Liver (tissue), 9 donors: ENCODE results near the gene TBC1D1. TPM values are rescaled to one million over a fixed set of nuclear protein-coding genes. Genes with fewer than 3 reads are reported as not detected.
A peak's percentile ranks its signal among the peaks of the same experiment; 100 is the strongest.

Experiments
- DNase-seq: peaks from one replicate; pipeline ENCODE4 v3.0.0-alpha.2; 2017; ENCODE audit warnings: low spot score
- H3K27ac ChIP-seq, 2 donors: one replicate each; pipeline ENCODE4 v1.7.0; 2013; ENCODE audit warnings: inconsistent platforms in 2 of 2, low read length in 2 of 2, control low read depth in 1 of 2, low read depth in 1 of 2, mild to moderate bottlenecking in 1 of 2
- H3K27me3 ChIP-seq, 4 donors: one replicate each; pipeline versions ENCODE4 v1.6.1 to v1.7.0; 2013; ENCODE audit warnings: low read length in 3 of 4, inconsistent platforms in 1 of 4, mild to moderate bottlenecking in 1 of 4, moderate library complexity in 1 of 4; ENCODE audit not compliant: control insufficient read depth in 4 of 4, insufficient read depth in 4 of 4
- H3K36me3 ChIP-seq, 4 donors: one replicate each; pipeline versions ENCODE4 v1.6.1 to v1.7.0; 2013; ENCODE audit warnings: low read length in 3 of 4, mild to moderate bottlenecking in 3 of 4, low read depth in 1 of 4, moderate library complexity in 1 of 4; ENCODE audit not compliant: control insufficient read depth in 4 of 4, insufficient read depth in 3 of 4
- H3K4me1 ChIP-seq, 4 donors: one replicate each; pipeline versions ENCODE4 v1.6.1 to v1.7.0; 2013; ENCODE audit warnings: low read length in 3 of 4, mild to moderate bottlenecking in 3 of 4, moderate library complexity in 1 of 4; ENCODE audit not compliant: control insufficient read depth in 4 of 4, insufficient read depth in 4 of 4
- H3K4me3 ChIP-seq, 3 donors: one replicate each; pipeline versions ENCODE4 v1.6.1 to v1.7.0; 2013; ENCODE audit warnings: low read length in 3 of 3, control low read depth in 1 of 3, low read depth in 1 of 3, mild to moderate bottlenecking in 1 of 3
- H3K9ac ChIP-seq, 2 donors: one replicate each; pipeline ENCODE4 v1.7.0; 2013; ENCODE audit warnings: low read length in 2 of 2, mild to moderate bottlenecking in 2 of 2, moderate library complexity in 2 of 2, control low read depth in 1 of 2, low read depth in 1 of 2
- H3K9me3 ChIP-seq, 4 donors: one replicate each; pipeline versions ENCODE4 v1.6.1 to v1.7.0; 2013; ENCODE audit warnings: low read length in 3 of 4; ENCODE audit not compliant: control insufficient read depth in 4 of 4
- EGR1 ChIP-seq, 2 donors: IDR thresholded peaks; 2 replicates each; pipeline ENCODE4 v1.6.1; 2016 to 2018; ENCODE audit warnings: antibody characterized with exemption in 2 of 2, low read depth in 2 of 2
- FOXA1 ChIP-seq: IDR thresholded peaks from 2 replicates; pipeline ENCODE4 v1.6.1; 2016; ENCODE audit warnings: antibody characterized with exemption
- FOXA2 ChIP-seq: IDR thresholded peaks from 2 replicates; pipeline ENCODE4 v1.6.1; 2016; ENCODE audit warnings: antibody characterized with exemption
- GABPA ChIP-seq, 2 donors: IDR thresholded peaks in 1 of 2; conservative IDR thresholded peaks in 1 of 2; 2 replicates each; pipeline ENCODE4 v1.6.1; 2016; ENCODE audit warnings: antibody characterized with exemption in 2 of 2, mild to moderate bottlenecking in 1 of 2, moderate library complexity in 1 of 2
- HNF4A ChIP-seq, 2 donors: conservative IDR thresholded peaks; 2 replicates each; pipeline ENCODE4 v1.6.1; 2016; ENCODE audit warnings: antibody characterized with exemption in 2 of 2, mild to moderate bottlenecking in 2 of 2
- HNF4G ChIP-seq: IDR thresholded peaks from 2 replicates; pipeline ENCODE4 v1.6.1; 2016; ENCODE audit warnings: antibody characterized with exemption
- JUND ChIP-seq, 2 donors: IDR thresholded peaks; 2 replicates each; pipeline ENCODE4 v1.6.1; 2016; ENCODE audit warnings: antibody characterized with exemption in 2 of 2
- NR2F2 ChIP-seq: IDR thresholded peaks from 2 replicates; pipeline ENCODE4 v1.6.1; 2016; ENCODE audit warnings: antibody characterized with exemption
- RAD21 ChIP-seq, 2 donors: IDR thresholded peaks; 2 replicates each; pipeline ENCODE4 v1.6.1; 2016; ENCODE audit warnings: antibody characterized with exemption in 2 of 2, mild to moderate bottlenecking in 2 of 2
- RXRA ChIP-seq, 2 donors: IDR thresholded peaks; 2 replicates each; pipeline ENCODE4 v1.6.1; 2017 to 2018; ENCODE audit warnings: antibody characterized with exemption in 2 of 2, mild to moderate bottlenecking in 1 of 2
- SP1 ChIP-seq: IDR thresholded peaks from 2 replicates; pipeline ENCODE4 v1.6.1; 2018; ENCODE audit warnings: antibody characterized with exemption, mild to moderate bottlenecking
- TAF1 ChIP-seq: conservative IDR thresholded peaks from 2 replicates; pipeline ENCODE4 v1.6.1; 2016; ENCODE audit warnings: antibody characterized with exemption, mild to moderate bottlenecking
- YY1 ChIP-seq: IDR thresholded peaks from 2 replicates; pipeline ENCODE4 v1.6.1; 2016; ENCODE audit warnings: antibody characterized with exemption, mild to moderate bottlenecking
- WGBS: extraction: QIAGEN DNeasy Blood & Tissue Kit; methylation state at CpG from one replicate; pipeline ENCODE4 v1.1.7; 2013; 5-methylcytosine and 5-hydroxymethylcytosine counted together
- polyA plus RNA-seq, 2 donors: library from polyadenylated mRNA; stranded (reverse) in 1 of 2; unstranded in 1 of 2; fragments of 200-250 nt in 1 of 2; fragments of >200 nt in 1 of 2; fragmentation: Nextera tagmentation in 1 of 2; extraction: Ambion mirVana in 1 of 2; gene quantifications; one replicate each; pipeline versions ENCODE4 v1.2.1 to v1.2.3, GENCODE V29; 2013 to 2015
- total RNA-seq, 2 donors: library from RNA; depleted of rRNA; stranded (reverse); fragments of >200 nt; gene quantifications; one replicate each; pipeline ENCODE4 v1.2.3, GENCODE V29; 2014
- TF ChIP-seq, protein P1 (sequence below): IDR thresholded peaks from 2 replicates; pipeline ENCODE4 v1.6.1; 2016; ENCODE audit warnings: antibody characterized with exemption
- TF ChIP-seq, protein P2 (sequence below): IDR thresholded peaks from 2 replicates; pipeline ENCODE4 v1.6.1; 2016; ENCODE audit warnings: antibody characterized with exemption
- TF ChIP-seq, protein P3 (sequence below): IDR thresholded peaks from 2 replicates; pipeline ENCODE4 v1.6.1; 2016; ENCODE audit warnings: antibody characterized with exemption
- TF ChIP-seq, protein P4 (sequence below): fragments of 150-350 bp; IDR thresholded peaks from 2 replicates; pipeline ENCODE4 v1.5.1; 2017; ENCODE audit warnings: improper control_type of control experiment, low read depth, low read length; ENCODE audit not compliant: missing input control
- donor health status: healthy.
- donor health status: healthy.
- donor health status: healthy.
- donor health status: healthy.
- donor health status: healthy.

Gene TBC1D1
- total and polyA plus RNA-seq, 4 donors, result 15.6 to 41.4 (median 20.9) TPM

DNA sequence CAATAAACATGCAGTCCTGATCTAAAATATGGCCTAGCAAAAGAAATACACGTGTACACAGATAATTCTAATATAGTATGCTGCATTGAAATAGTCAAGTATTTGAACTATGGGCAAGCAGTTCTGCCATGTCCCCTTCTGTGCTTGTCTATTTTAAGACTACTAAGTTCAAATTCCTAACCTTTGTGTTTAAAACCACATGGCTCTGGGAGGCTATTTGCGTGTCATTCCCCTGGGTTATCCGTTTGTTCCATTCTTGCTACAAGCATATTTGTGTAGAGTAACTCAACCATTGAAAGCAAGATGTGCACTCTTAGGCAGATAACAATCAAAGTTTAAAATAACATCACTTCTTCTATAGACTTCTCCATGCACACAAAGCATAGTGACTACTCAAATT, 25.4 kb upstream of the TBC1D1 start:
- Histone ChIP-seq H3K9me3 (no peaks in the 10 kb centered on the region), H3K4me1 (peaks cover 0 to 9% (median 6%) of the 10 kb centered on the region in 4 donors), H3K27me3 (no peaks in the 10 kb centered on the region), H3K27ac (peak overlapping the region in 1 of 2 donors; percentile 36), H3K36me3 (peaks cover 0 to 3% (median 1%) of the 10 kb centered on the region in 4 donors), H3K9ac (no peak overlapping the region), H3K4me3 (no peak overlapping the region)
- TF ChIP-seq TAF1 (no peak), NR2F2 (peak; percentile 71)
- no peak for DNase-seq
- WGBS, result 87% methylated on average over 3 of the region's 3 CpGs

DNA sequence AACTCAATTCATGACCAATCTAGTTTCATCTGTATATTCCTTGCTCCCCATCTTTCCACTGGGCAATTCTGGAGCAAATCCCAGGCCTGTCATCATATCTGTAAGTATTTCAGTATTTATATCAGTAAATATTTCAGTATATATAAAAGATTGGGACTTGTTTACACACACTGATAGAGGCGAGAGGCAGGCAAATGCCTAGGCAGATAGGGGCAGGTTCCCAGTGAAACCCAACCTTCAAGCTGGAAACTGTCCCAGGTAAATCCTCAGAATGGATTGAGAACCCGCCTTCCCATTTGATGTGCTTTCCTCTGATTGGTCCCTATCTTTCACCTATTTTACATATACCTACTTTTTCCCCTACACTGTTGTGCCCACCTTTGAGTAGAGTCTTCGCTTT, 23.8 kb upstream of the TBC1D1 start:
- WGBS, result 98% methylated on average over 3 of the region's 3 CpGs
- Histone ChIP-seq H3K36me3 (no peaks in the 10 kb centered on the region), H3K27me3 (no peaks in the 10 kb centered on the region), H3K4me1 (peaks cover 0 to 9% (median 6%) of the 10 kb centered on the region in 4 donors), H3K9me3 (no peaks in the 10 kb centered on the region), H3K9ac (no peak overlapping the region), H3K4me3 (no peak overlapping the region), H3K27ac (no peak overlapping the region)
- TF ChIP-seq FOXA1 (no peak), FOXA2 (no peak), SP1 (no peak), EGR1 (IDR thresholded peaks at IDR 0.05; ENCODE audit: low read depth in 2 of 2) (no peak), HNF4G (no peak), NR2F2 (no peak), RXRA (IDR thresholded peaks at IDR 0.05) (no peak), YY1 (no peak), JUND (IDR thresholded peaks at IDR 0.05) (no peak), RAD21 (IDR thresholded peaks at IDR 0.05) (no peak), GABPA (IDR thresholded peaks at IDR 0.05 in 1 of 2, conservative IDR thresholded peaks at IDR 0.05 in 1 of 2) (no peak), TAF1 (no peak)
- TF ChIP-seq, protein P1, sequence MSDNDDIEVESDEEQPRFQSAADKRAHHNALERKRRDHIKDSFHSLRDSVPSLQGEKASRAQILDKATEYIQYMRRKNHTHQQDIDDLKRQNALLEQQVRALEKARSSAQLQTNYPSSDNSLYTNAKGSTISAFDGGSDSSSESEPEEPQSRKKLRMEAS, result no peak
- TF ChIP-seq, protein P2, sequence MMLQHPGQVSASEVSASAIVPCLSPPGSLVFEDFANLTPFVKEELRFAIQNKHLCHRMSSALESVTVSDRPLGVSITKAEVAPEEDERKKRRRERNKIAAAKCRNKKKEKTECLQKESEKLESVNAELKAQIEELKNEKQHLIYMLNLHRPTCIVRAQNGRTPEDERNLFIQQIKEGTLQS, result no peak
- TF ChIP-seq, protein P3, sequence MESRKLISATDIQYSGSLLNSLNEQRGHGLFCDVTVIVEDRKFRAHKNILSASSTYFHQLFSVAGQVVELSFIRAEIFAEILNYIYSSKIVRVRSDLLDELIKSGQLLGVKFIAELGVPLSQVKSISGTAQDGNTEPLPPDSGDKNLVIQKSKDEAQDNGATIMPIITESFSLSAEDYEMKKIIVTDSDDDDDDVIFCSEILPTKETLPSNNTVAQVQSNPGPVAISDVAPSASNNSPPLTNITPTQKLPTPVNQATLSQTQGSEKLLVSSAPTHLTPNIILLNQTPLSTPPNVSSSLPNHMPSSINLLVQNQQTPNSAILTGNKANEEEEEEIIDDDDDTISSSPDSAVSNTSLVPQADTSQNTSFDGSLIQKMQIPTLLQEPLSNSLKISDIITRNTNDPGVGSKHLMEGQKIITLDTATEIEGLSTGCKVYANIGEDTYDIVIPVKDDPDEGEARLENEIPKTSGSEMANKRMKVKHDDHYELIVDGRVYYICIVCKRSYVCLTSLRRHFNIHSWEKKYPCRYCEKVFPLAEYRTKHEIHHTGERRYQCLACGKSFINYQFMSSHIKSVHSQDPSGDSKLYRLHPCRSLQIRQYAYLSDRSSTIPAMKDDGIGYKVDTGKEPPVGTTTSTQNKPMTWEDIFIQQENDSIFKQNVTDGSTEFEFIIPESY, result no peak
- DNase-seq, result no peak

DNA sequence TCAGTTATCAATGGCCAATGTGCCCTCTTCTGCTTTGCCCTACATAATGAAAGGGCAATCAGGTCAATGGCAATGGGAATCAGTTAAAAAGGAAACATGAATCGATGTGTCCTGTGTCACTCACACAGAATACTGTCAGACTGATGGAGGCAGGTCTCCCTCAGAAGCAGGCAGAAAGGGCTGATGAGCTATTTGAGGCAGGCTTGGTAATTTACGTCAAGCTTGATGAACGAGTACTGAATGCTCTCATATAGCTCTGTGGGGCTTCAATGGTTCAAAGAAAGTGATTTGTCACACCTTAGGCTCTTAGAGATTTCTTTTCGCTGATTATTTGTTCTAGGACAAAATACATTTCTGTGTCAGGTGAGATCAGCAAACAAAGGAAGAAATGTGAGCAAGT, 22.6 kb upstream of the TBC1D1 start:
- TF ChIP-seq, protein P3, result no peak
- TF ChIP-seq EGR1 (IDR thresholded peaks at IDR 0.05; ENCODE audit: low read depth in 2 of 2) (no peak), JUND (IDR thresholded peaks at IDR 0.05) (no peak), RAD21 (IDR thresholded peaks at IDR 0.05) (no peak), TAF1 (no peak), HNF4A (conservative IDR thresholded peaks at IDR 0.05) (no peak), RXRA (IDR thresholded peaks at IDR 0.05) (no peak), YY1 (no peak), SP1 (no peak), FOXA1 (no peak)
- TF ChIP-seq, protein P4, sequence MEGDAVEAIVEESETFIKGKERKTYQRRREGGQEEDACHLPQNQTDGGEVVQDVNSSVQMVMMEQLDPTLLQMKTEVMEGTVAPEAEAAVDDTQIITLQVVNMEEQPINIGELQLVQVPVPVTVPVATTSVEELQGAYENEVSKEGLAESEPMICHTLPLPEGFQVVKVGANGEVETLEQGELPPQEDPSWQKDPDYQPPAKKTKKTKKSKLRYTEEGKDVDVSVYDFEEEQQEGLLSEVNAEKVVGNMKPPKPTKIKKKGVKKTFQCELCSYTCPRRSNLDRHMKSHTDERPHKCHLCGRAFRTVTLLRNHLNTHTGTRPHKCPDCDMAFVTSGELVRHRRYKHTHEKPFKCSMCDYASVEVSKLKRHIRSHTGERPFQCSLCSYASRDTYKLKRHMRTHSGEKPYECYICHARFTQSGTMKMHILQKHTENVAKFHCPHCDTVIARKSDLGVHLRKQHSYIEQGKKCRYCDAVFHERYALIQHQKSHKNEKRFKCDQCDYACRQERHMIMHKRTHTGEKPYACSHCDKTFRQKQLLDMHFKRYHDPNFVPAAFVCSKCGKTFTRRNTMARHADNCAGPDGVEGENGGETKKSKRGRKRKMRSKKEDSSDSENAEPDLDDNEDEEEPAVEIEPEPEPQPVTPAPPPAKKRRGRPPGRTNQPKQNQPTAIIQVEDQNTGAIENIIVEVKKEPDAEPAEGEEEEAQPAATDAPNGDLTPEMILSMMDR, result no peak
- TF ChIP-seq, protein P1, result no peak
- no peaks in the 10 kb centered on the region for H3K27me3 ChIP-seq
- H3K4me1 ChIP-seq, result peaks cover 0 to 12% (median 7%) of the 10 kb centered on the region in 4 donors
- DNase-seq, result no peak
- no peak overlapping the region for H3K4me3 ChIP-seq
- H3K9ac ChIP-seq, result no peak overlapping the region
- 95% methylated on average over 4 of the region's 4 CpGs for WGBS
- no peaks in the 10 kb centered on the region for H3K9me3 ChIP-seq
- no peak overlapping the region for H3K27ac ChIP-seq
- H3K36me3 ChIP-seq, result no peaks in the 10 kb centered on the region
